ENCODE data around the gene HSPG2. TPM values are rescaled to one million over a fixed set of nuclear protein-coding genes. Genes with fewer than 3 reads are reported as not detected.

Gene HSPG2
- total RNA-seq, 1 donor from 2014 or later: 746 TPM

GRCh38 chr1:21824926-21825325 is 112.2 kb downstream of the HSPG2 start:
- no peak for DNase-seq (ENCODE audit: low spot score)

- no peak for DNase-seq (ENCODE audit: low spot score)
Measured at GRCh38 chr1:21823980-21824702, 113.0 kb downstream of the HSPG2 start.

- no peak for DNase-seq (ENCODE audit: low spot score)
Measured at GRCh38 chr1:21823206-21823979, 113.7 kb downstream of the HSPG2 start.

- DNase-seq (ENCODE audit: low spot score): no peak
Measured at GRCh38 chr1:21822349-21822748, 114.8 kb downstream of the HSPG2 start.

- DNase-seq (ENCODE audit: low spot score): no peak
Measured at GRCh38 chr1:21821385-21822019, 115.6 kb downstream of the HSPG2 start.

GRCh38 chr1:21820597-21821232 is 116.4 kb downstream of the HSPG2 start:
- no peak for DNase-seq (ENCODE audit: low spot score)

- DNase-seq (ENCODE audit: low spot score): no peak
Measured at GRCh38 chr1:21818656-21819055, 118.5 kb downstream of the HSPG2 start.

GRCh38 chr1:21816602-21817302 is 120.4 kb downstream of the HSPG2 start:
- no peak for DNase-seq (ENCODE audit: low spot score)

- no peak for DNase-seq (ENCODE audit: low spot score)
Measured at GRCh38 chr1:21815724-21816321, 121.3 kb downstream of the HSPG2 start.

GRCh38 chr1:21814981-21815582 is 122.0 kb downstream of the HSPG2 start:
- no peak for DNase-seq (ENCODE audit: low spot score)

- DNase-seq (ENCODE audit: low spot score): no peak
Measured at GRCh38 chr1:21814241-21814918, 122.7 kb downstream of the HSPG2 start.

- DNase-seq (ENCODE audit: low spot score): no peak
Measured at GRCh38 chr1:21813542-21813941, 123.6 kb downstream of the HSPG2 start.

GRCh38 chr1:21811875-21812305 is 125.2 kb downstream of the HSPG2 start, which contains the start of gene LDLRAD2:
Gene LDLRAD2, plus strand, starts transcription at chr1:21812265. Its CDS starts 187 bp downstream, at chr1:21812452.
- DNase-seq (ENCODE audit: low spot score): no peak

- no peak for DNase-seq (ENCODE audit: low spot score)
Measured at GRCh38 chr1:21804536-21804935, 132.6 kb downstream of the HSPG2 start.

GRCh38 chr1:21801100-21801499 is 136.0 kb downstream of the HSPG2 start:
- no peak for DNase-seq (ENCODE audit: low spot score)

GRCh38 chr1:21799730-21800129 is 137.4 kb downstream of the HSPG2 start:
- DNase-seq (ENCODE audit: low spot score): no peak

GRCh38 chr1:21795075-21795474 is 142.0 kb downstream of the HSPG2 start:
- DNase-seq (ENCODE audit: low spot score): no peak

- DNase-seq (ENCODE audit: low spot score): no peak
Measured at GRCh38 chr1:21794656-21795055, 142.5 kb downstream of the HSPG2 start.

GRCh38 chr1:21793104-21793503 is 144.0 kb downstream of the HSPG2 start:
- DNase-seq (ENCODE audit: low spot score): no peak

GRCh38 chr1:21786640-21787039 is 150.5 kb downstream of the HSPG2 start:
- no peak for DNase-seq (ENCODE audit: low spot score)
